HG02610 (cell line): ENCODE results near the gene LHFPL3.

ENCODE experiments used
- ATAC-seq: cut with Tn5 transposase; IDR thresholded peaks from one replicate; pipeline ENCODE4 v1.9.1; 2021; ENCODE audit warnings: mild to moderate bottlenecking, moderate library complexity; ENCODE audit not compliant: unreplicated experiment

The LHFPL3 gene

DNA sequence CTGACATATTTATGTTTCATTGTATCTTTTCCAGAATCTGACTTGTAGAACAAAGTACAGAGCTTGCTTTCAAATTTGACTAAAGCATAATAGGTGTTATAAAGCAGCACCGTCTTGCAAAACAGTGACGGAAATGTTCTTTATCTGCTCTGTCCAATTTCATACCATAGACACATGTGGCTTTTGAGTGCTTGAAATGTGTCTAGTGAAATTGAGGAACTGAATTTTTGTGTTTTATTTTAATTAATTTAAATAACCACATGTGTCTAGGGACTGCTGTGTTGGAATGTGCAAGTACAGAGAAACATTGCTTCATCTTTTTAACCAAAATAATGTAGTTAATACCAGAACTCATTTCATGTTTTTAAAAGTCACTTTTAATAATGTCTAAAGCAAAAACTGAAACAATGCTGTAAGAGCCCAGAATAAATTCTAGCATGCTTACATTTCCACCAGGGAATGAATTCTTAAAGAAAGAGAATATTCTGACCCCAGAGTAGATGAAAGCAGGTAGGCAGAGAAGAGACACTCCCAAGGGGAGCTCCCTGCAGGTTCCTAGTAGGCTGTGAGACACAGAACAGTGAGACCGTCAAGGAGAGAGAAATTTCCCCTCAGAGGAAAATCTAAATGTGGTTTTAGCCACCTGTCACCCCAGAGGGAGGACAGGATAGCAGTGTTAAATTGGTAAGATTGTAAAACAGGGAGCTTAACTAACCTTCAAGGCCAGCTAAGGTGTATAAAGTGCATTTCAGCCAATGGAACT, 510.3 kb downstream of the LHFPL3 start:
- peak; percentile 74 for ATAC-seq

- no peak for ATAC-seq
Observed at GRCh38 chr7:104839842-104840241, 511.4 kb downstream of the LHFPL3 start.

- no peak for ATAC-seq
Observed at GRCh38 chr7:104841798-104842197, 513.4 kb downstream of the LHFPL3 start.

GRCh38 chr7:104843198-104843597, 514.8 kb downstream of the LHFPL3 start:
- no peak for ATAC-seq

- no peak for ATAC-seq
Observed at GRCh38 chr7:104845557-104845956, 517.2 kb downstream of the LHFPL3 start.

DNA sequence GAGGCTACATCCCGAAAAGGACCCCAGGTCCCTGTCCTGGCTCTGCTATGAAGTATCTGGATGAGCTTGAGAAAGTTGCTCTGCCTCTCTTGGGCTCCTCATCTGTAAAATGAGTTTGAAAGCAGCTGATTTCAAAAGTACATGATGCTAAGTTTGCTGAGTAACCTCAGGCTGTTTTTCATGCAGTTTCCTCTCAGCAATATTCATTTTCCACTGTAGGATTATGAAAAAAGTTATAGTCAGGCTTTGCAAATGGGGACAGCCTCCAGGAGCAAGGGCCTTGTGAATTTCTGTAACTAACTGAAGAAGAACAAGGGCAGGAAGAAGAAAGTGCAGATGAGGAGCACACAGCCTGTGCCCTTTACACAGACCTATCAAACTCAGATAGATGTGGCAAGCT, 518.3 kb downstream of the LHFPL3 start:
- no peak for ATAC-seq

DNA sequence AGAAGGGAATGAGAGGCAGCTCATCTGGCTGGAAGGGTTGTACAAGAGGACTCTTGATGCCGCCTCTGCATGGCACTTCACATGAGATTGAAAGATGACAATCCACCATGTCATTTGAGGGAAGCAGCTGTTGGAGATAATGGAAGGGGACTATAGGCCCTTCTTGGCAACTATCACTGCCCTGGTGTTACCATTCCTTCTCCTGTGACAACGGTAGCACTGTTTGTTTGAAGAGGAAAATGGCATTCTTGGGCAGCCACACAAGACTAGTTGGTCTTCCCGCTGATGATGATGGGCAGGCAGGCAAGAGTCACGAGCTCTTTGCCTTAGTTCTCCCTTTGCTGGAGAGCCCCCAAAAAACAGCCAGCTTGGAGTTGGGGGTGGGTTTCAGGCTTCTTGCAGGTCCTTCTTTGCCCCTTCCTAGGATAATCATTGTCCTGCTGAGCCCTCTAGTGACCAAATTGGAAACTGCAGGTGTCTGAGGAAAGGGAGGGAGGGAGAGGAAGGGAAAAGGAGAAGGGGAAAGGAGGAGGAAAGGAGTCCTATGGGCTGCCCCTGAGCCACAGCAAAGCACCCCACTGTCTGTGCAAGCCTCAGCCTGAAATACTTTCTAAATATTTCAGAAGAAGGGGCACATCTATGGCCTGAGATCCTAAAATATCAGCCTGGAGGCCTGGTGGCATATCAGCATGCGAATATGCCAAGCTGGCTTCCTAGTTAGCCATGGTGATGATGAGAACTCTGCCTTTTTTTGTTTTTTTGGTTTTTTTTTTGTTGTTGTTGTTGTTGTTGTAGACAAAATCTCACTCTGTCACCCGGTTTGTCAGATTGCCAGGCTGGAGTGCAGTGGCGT, 520.0 kb downstream of the LHFPL3 start:
- ATAC-seq = peak; percentile 46

GRCh38 chr7:104850374-104850773, 522.0 kb downstream of the LHFPL3 start:
- no peak for ATAC-seq

GRCh38 chr7:104851268-104851667, 522.9 kb downstream of the LHFPL3 start:
- ATAC-seq = no peak

DNA sequence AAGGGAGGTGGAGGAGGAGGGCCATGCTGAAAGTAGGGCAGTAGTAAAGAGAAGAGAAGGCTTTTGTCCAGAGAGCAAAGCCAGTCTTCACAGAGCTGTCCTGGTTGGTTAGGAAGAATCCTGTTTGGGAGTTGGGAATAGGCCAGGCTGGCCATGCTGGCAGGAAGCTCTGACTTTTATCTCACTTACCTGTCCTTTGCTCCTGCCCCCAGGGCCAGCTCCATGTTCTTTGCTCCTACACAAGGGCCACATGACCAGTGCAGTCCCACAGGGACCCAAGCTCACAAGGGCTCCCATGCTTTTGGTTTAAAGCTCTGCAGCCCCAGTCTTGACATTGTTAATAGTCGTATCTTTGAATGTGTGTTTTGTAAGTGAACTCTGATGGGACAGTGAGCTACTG, 524.0 kb downstream of the LHFPL3 start:
- ATAC-seq = no peak

- no peak for ATAC-seq
Observed at GRCh38 chr7:104855861-104856260, 527.5 kb downstream of the LHFPL3 start.

GRCh38 chr7:104857458-104858425, 529.3 kb downstream of the LHFPL3 start:
- peak; percentile 81 for ATAC-seq

- no peak for ATAC-seq
Observed at GRCh38 chr7:104859754-104860426, 531.5 kb downstream of the LHFPL3 start.

GRCh38 chr7:104861729-104862390, 533.5 kb downstream of the LHFPL3 start:
- ATAC-seq = no peak

DNA sequence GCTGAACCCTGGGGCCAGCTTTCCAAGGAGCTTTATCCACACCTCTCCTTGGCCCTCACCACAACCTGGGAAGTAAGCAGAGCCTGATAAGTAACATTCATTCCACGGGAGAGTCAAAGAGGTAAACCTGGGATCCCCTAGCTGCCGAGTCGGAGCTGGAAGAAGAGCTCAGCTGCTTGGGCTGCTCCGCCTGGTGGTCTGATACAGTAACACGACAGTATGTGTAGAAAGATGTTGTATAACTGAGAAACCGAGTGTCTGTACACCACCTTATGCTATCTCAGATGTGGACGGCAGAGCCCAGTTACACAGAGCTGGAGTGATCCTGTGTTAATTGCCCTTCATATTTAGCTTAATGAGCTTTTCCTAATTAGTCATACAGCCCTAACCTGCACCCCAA, 534.3 kb downstream of the LHFPL3 start:
- ATAC-seq = no peak

GRCh38 chr7:104873401-104873800, 545.0 kb downstream of the LHFPL3 start:
- ATAC-seq = no peak

DNA sequence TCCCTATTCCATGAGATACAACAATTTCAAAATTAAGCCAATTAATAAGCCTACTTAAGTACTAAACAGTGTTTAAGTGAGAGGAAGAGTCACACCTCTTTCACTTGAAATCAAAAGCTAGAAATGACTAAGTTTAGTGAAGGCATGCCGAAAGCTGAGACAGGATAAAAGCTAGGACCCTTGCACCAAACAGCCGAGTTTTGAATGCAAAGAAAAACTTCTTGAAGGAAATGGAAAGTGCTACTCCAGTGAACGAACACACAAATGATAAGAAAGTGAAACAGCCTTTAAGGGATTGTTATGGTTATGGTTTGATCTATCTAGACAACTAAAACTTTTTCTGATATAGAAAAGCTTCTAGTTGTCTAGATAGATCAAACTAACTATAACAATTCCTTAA, 550.2 kb downstream of the LHFPL3 start:
- peak; percentile 88 for ATAC-seq

- ATAC-seq = peak; percentile 12
Observed at GRCh38 chr7:104883248-104883717, 554.9 kb downstream of the LHFPL3 start.

- peak; percentile 78 for ATAC-seq
Observed at GRCh38 chr7:104883718-104884452, 555.5 kb downstream of the LHFPL3 start.
